ENCODE results near the gene NPAS3.

Gene NPAS3

GRCh38 chr14:33237115-33237740, 298.5 kb downstream of the NPAS3 start:
- FAIRE-seq = no peak
- DNase-seq (ENCODE audit: insufficient read length, low spot score) = no peak
- no peak for TF ChIP-seq PAX5 (IDR thresholded peaks at IDR 0.05; ENCODE audit: insufficient read depth, low read length, severe bottlenecking)
- no peak for TF ChIP-seq POU2F2 (IDR thresholded peaks at IDR 0.05; ENCODE audit: low read depth, low read length)
- TF ChIP-seq SPI1 (IDR thresholded peaks at IDR 0.05; ENCODE audit: low read depth, low read length) = no peak
- TF ChIP-seq POLR2AphosphoS5 (IDR thresholded peaks at IDR 0.05; ENCODE audit: low read depth, low read length) = no peak

GRCh38 chr14:33239465-33239864, 300.8 kb downstream of the NPAS3 start:
- FAIRE-seq = no peak
- TF ChIP-seq POLR2A (IDR thresholded peaks at IDR 0.05; ENCODE audit: low read depth, low read length) = no peak
- TF ChIP-seq POLR2AphosphoS5 (IDR thresholded peaks at IDR 0.05; ENCODE audit: low read depth, low read length) = no peak
- no peak for TF ChIP-seq PAX5 (IDR thresholded peaks at IDR 0.05; ENCODE audit: insufficient read depth, low read length, severe bottlenecking)
- no peak for TF ChIP-seq SPI1 (IDR thresholded peaks at IDR 0.05; ENCODE audit: low read depth, low read length)
- TF ChIP-seq TAF1 (IDR thresholded peaks at IDR 0.05; ENCODE audit: low read depth, low read length) = no peak
- no peak for DNase-seq (ENCODE audit: insufficient read length, low spot score)

- FAIRE-seq (no peak), DNase-seq (ENCODE audit: insufficient read length, low spot score) (no peak)
- TF ChIP-seq POLR2A (IDR thresholded peaks at IDR 0.05; ENCODE audit: low read depth, low read length) (no peak), TAF1 (IDR thresholded peaks at IDR 0.05; ENCODE audit: low read depth, low read length) (no peak), POLR2AphosphoS5 (IDR thresholded peaks at IDR 0.05; ENCODE audit: low read depth, low read length) (no peak), POU2F2 (IDR thresholded peaks at IDR 0.05; ENCODE audit: low read depth, low read length) (no peak), PAX5 (IDR thresholded peaks at IDR 0.05; ENCODE audit: insufficient read depth, low read length, severe bottlenecking) (no peak), SPI1 (IDR thresholded peaks at IDR 0.05; ENCODE audit: low read depth, low read length) (no peak)
These were observed 301.8 kb downstream of the NPAS3 start for GRCh38 chr14:33240466-33240865.

- FAIRE-seq = no peak
- TF ChIP-seq SPI1 (IDR thresholded peaks at IDR 0.05; ENCODE audit: low read depth, low read length) (no peak), POLR2AphosphoS5 (IDR thresholded peaks at IDR 0.05; ENCODE audit: low read depth, low read length) (no peak), PAX5 (IDR thresholded peaks at IDR 0.05; ENCODE audit: insufficient read depth, low read length, severe bottlenecking) (no peak), POU2F2 (IDR thresholded peaks at IDR 0.05; ENCODE audit: low read depth, low read length) (no peak), TAF1 (IDR thresholded peaks at IDR 0.05; ENCODE audit: low read depth, low read length) (no peak), POLR2A (IDR thresholded peaks at IDR 0.05; ENCODE audit: low read depth, low read length) (no peak)
- DNase-seq (ENCODE audit: insufficient read length, low spot score) = no peak
These were observed 302.7 kb downstream of the NPAS3 start for GRCh38 chr14:33241331-33241730.

GRCh38 chr14:33249233-33249820, 310.6 kb downstream of the NPAS3 start:
- TF ChIP-seq SPI1 (IDR thresholded peaks at IDR 0.05; ENCODE audit: low read depth, low read length) = no peak
- TF ChIP-seq POLR2AphosphoS5 (IDR thresholded peaks at IDR 0.05; ENCODE audit: low read depth, low read length) = no peak
- TF ChIP-seq POLR2A (IDR thresholded peaks at IDR 0.05; ENCODE audit: low read depth, low read length) = no peak
- TF ChIP-seq TAF1 (IDR thresholded peaks at IDR 0.05; ENCODE audit: low read depth, low read length) = no peak
- TF ChIP-seq PAX5 (IDR thresholded peaks at IDR 0.05; ENCODE audit: insufficient read depth, low read length, severe bottlenecking) = no peak
- DNase-seq (ENCODE audit: insufficient read length, low spot score) (no peak), FAIRE-seq (no peak)

- TF ChIP-seq POLR2AphosphoS5 (IDR thresholded peaks at IDR 0.05; ENCODE audit: low read depth, low read length) (no peak), POLR2A (IDR thresholded peaks at IDR 0.05; ENCODE audit: low read depth, low read length) (no peak), PAX5 (IDR thresholded peaks at IDR 0.05; ENCODE audit: insufficient read depth, low read length, severe bottlenecking) (no peak), SPI1 (IDR thresholded peaks at IDR 0.05; ENCODE audit: low read depth, low read length) (no peak), POU2F2 (IDR thresholded peaks at IDR 0.05; ENCODE audit: low read depth, low read length) (no peak), TAF1 (IDR thresholded peaks at IDR 0.05; ENCODE audit: low read depth, low read length) (no peak)
- FAIRE-seq (no peak), DNase-seq (ENCODE audit: insufficient read length, low spot score) (no peak)
These were observed 312.3 kb downstream of the NPAS3 start for GRCh38 chr14:33250963-33251362.

GRCh38 chr14:33254342-33254741, 315.7 kb downstream of the NPAS3 start:
- FAIRE-seq (no peak), DNase-seq (ENCODE audit: insufficient read length, low spot score) (no peak)
- TF ChIP-seq TAF1 (IDR thresholded peaks at IDR 0.05; ENCODE audit: low read depth, low read length) (no peak), POU2F2 (IDR thresholded peaks at IDR 0.05; ENCODE audit: low read depth, low read length) (no peak), POLR2A (IDR thresholded peaks at IDR 0.05; ENCODE audit: low read depth, low read length) (no peak), POLR2AphosphoS5 (IDR thresholded peaks at IDR 0.05; ENCODE audit: low read depth, low read length) (no peak), SPI1 (IDR thresholded peaks at IDR 0.05; ENCODE audit: low read depth, low read length) (no peak), PAX5 (IDR thresholded peaks at IDR 0.05; ENCODE audit: insufficient read depth, low read length, severe bottlenecking) (no peak)

- DNase-seq (ENCODE audit: insufficient read length, low spot score) = no peak
- TF ChIP-seq POU2F2 (IDR thresholded peaks at IDR 0.05; ENCODE audit: low read depth, low read length) (no peak), SPI1 (IDR thresholded peaks at IDR 0.05; ENCODE audit: low read depth, low read length) (no peak), PAX5 (IDR thresholded peaks at IDR 0.05; ENCODE audit: insufficient read depth, low read length, severe bottlenecking) (no peak)
- no peak for FAIRE-seq
These were observed 316.2 kb downstream of the NPAS3 start for GRCh38 chr14:33254861-33255395.

GRCh38 chr14:33257796-33258195, 319.1 kb downstream of the NPAS3 start:
- DNase-seq (ENCODE audit: insufficient read length, low spot score) (no peak), FAIRE-seq (no peak)
- no peak for TF ChIP-seq PAX5 (IDR thresholded peaks at IDR 0.05; ENCODE audit: insufficient read depth, low read length, severe bottlenecking)

- TF ChIP-seq POU2F2 (IDR thresholded peaks at IDR 0.05; ENCODE audit: low read depth, low read length) = no peak
- TF ChIP-seq PAX5 (IDR thresholded peaks at IDR 0.05; ENCODE audit: insufficient read depth, low read length, severe bottlenecking) = no peak
- no peak for TF ChIP-seq POLR2AphosphoS5 (IDR thresholded peaks at IDR 0.05; ENCODE audit: low read depth, low read length)
- no peak for TF ChIP-seq SPI1 (IDR thresholded peaks at IDR 0.05; ENCODE audit: low read depth, low read length)
- no peak for TF ChIP-seq POLR2A (IDR thresholded peaks at IDR 0.05; ENCODE audit: low read depth, low read length)
- no peak for TF ChIP-seq TAF1 (IDR thresholded peaks at IDR 0.05; ENCODE audit: low read depth, low read length)
- FAIRE-seq (no peak), DNase-seq (ENCODE audit: insufficient read length, low spot score) (no peak)
These were observed 321.1 kb downstream of the NPAS3 start for GRCh38 chr14:33259764-33260163.
